HPDE6-E6E7 (cell line): ENCODE measurements around the gene KCNT2.

ENCODE experiments used
- DNase-seq: peaks from one replicate; pipeline ENCODE4 v3.0.0; 2011; ENCODE audit warnings: missing footprints; ENCODE audit errors: extremely low spot score

Gene KCNT2

GRCh38 chr1:196450143-196451095 is 157.8 kb downstream of the KCNT2 start:
- no peak for DNase-seq

DNA sequence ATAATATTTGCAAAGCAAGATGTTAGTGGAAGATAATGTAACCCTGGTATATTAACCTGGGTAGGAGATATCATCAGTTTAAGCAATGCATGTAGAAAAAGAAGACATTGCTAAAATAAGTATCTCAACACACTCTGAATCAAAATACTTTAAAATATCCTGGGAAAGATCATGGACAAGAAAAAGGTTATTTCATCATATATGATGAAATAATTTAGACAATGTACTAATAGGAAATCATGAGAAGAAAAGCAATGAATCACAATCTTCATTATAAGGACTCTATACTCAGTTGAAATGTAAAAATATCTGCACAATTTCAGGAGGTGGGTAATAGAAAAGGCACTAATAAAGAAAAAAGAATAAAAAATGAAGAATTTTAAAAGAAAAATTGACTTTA is 158.8 kb downstream of the KCNT2 start:
- no peak for DNase-seq

DNA sequence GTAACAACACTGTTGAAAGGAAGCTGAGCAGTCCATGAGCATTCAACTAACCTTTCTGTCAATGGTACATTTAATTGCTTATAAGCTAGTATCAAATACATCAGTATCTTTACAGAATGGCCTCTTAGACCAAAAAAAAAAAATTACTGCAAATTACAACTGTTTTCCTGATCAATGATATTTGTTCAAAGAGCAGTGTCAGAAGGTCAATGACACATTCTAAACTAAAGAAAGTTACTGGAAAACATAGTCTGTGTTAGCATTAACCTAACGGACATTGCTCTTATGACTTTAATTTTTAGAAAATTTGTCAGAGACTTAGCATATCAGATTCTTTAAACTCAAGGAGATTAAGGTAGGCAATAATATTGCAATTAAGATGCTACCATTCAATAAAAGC is 162.5 kb downstream of the KCNT2 start:
- no peak for DNase-seq

- DNase-seq, result no peak
These were observed 163.6 kb downstream of the KCNT2 start for GRCh38 chr1:196444634-196445033.

GRCh38 chr1:196442366-196442765 is 165.9 kb downstream of the KCNT2 start:
- DNase-seq, result no peak

GRCh38 chr1:196440711-196441110 is 167.5 kb downstream of the KCNT2 start:
- DNase-seq, result no peak

DNA sequence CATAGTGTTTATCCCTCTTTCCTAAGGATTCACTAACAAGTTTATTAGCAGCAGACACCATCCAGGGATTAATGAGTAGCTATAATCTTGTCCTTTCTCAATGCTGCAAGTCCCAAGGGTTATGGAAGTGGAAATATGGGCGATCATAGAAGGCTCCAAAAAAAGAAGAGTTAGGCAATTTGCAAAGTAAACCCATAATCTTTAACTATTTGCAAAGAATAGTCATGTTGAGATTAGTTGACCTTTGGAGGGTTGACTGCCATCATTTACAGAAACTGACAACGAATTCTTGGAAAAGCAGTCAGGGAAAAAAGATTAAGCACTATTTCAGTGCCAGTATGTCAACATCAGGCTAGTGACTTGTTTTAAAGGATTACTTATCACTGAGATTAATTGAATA is 169.9 kb downstream of the KCNT2 start:
- DNase-seq, result no peak

- DNase-seq, result no peak
These were observed 170.6 kb downstream of the KCNT2 start for GRCh38 chr1:196437671-196438070.

GRCh38 chr1:196433000-196433399 is 175.2 kb downstream of the KCNT2 start:
- no peak for DNase-seq

GRCh38 chr1:196427976-196428734 is 180.1 kb downstream of the KCNT2 start:
- DNase-seq, result no peak

DNA sequence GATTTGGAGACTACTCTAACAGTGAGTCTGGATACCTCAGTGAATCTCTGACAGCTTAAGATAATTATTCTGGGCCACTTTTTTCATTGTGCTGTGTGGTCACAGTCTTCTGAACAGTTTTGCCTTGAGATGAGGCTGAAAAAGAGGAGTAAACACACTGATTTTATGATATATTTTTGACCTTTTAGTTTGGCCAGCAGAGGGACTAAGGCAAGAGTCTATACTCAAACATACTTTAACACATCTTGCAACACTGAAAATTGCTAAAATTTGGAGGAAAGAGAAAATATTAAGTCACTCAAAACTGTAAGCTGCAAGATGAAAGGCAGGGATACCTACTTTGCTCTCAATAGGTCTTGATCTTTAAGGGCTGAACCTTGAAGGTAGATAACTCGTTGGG is 182.7 kb downstream of the KCNT2 start:
- DNase-seq, result no peak

DNA sequence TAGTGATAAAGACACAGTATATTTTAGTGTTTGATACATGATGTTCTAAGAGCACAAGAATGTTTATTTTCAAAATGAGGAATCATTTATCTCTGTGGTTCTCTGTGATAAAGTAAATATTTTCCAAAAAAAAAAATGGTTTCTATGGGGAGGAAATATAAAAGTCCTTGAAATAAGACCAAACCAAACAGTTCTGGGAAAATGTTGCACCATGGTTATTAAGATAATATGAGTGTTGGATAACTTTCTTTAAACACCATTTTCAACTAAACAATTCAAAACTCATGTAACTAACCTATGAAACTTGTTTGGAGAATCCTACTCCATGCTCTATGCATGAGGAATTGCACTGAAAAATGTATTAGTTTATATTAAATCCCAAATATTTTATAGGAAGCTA is 184.6 kb downstream of the KCNT2 start:
- DNase-seq, result no peak

DNA sequence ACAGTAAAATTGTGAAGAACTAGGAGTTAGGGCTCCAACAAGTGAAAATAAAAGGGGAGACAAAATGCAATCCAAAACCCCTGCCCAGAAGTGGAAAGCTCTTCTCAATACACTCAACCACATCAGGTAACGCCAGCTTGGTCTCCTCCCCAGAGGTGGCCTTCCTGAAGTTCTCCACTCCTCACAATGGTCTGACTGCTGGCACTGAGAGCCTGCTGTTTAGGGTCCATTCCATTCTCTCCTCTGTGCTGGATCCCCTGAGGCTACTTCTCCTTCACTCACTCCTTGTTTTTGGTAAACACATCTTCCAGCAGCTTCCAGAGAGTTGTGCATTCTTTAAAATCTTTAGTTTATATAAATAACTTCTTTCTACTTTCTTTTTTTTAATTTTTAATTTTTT is 189.5 kb downstream of the KCNT2 start:
- DNase-seq, result no peak

- DNase-seq, result no peak
These were observed 192.3 kb downstream of the KCNT2 start for GRCh38 chr1:196415978-196416377.

GRCh38 chr1:196412326-196412725 is 195.9 kb downstream of the KCNT2 start:
- DNase-seq, result no peak

- DNase-seq, result no peak
These were observed 197.5 kb downstream of the KCNT2 start for GRCh38 chr1:196410768-196411167.

DNA sequence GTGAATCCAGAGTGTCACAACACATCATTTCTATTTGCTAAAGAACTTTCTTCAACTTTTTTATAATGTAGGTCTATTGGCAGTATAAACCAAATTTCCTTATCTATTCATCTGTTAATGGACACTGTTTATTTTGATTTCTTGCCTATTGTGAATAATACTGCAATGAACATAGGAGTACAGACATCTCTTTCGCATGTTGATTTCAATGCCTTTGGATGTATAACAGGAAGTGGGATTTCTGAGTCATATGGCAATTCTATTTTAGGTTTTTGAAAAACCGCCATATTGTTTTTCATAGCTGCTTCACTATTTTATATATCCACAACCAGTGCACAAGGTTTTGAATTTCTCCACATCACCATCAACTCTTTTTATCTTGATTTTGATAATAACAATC is 198.7 kb downstream of the KCNT2 start:
- DNase-seq, result no peak

- DNase-seq, result no peak
These were observed 200.7 kb downstream of the KCNT2 start for GRCh38 chr1:196407358-196408051.

DNA sequence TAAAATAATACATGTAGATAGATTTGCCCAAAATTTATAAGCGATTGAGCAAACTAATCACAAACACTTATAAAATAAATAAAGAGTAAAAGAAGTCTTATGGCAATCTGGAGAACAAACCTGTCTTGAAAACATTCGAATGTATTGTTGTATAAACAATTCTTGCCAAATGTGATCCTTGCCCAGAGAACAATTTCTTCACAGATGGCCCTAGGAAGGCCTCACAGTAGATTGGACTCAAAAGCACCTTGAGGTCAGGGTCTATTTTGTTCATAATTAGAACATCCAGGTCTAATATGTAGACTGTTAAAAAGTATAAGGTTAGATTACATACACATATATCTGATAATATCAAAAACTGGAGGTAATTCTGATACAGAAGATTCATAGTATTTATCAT is 202.4 kb downstream of the KCNT2 start:
- DNase-seq, result no peak

DNA sequence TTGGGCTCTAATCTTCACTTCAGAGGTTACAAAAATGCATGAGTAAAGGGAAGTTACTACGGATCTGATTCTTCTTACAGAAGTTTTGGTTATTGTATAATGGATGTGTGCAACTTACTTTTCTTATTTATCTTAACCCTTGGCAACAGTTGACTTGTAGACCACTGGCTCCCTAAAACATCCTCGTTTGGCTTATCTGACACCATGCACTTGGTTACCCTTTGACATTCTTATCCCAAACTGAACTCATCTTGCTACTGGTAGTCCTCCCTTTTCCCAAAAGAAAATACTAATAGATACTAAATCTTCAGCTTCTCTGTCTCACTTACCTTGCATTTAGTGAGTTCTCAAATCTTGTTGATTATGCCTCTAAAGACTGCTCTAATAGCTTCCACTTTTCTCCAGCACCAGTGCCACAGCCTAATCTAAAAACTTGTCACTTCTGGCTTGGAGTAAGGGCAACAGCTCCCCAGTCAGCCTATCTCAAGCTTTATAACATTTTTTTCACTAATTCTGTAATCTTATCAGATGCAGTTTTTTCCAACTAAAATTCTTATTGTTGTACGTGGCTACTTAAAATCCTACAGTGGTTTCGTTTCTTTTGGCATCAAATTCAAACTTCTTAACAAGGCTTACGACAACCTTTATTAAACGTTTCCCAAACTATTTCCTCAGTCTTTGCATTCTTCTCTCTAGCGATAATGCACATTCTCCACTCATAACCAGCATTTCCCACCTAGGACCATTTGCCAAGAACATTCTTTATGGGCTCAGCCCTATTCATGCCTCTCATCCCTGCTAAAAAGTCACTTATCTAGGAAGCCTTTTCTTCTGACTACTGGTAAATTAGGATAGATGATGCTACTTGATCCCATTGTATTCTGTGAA is 204.2 kb downstream of the KCNT2 start:
- DNase-seq, result no peak

DNA sequence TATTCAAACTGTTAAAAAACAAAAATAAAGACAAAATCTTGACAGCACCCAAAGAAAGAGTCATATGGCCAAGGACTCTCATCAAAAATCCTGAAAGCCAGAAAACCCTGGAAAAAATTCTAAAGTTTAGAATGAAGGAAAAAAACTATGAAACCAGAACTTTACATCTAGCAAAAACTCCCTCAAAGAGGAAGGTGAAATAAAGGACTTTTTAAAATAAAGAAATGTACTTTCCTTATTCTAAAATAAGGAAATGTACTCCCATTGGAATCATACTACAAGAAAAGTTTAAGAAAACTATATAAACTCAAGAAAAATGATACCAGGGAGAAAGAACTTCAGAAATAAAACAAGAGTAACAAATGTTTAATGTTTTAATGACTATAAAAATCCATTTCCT is 206.3 kb downstream of the KCNT2 start:
- no peak for DNase-seq
